Gastroesophageal sphincter (tissue), 4 donors: Measurements from ENCODE around the gene IFT88. TPM values are rescaled to one million over a fixed set of nuclear protein-coding genes. Genes with fewer than 3 reads are reported as not detected.

Experiments
- ATAC-seq: fragments of 150-250 bp; one replicate; pipeline ENCODE4 v1.9.1; 2016; ENCODE audit warnings: mild to moderate bottlenecking, moderate library complexity
- H3K27ac ChIP-seq, 4 donors: fragments of 200-600 bp; sonication (generic) in 3 of 4; 1 replicate in 3 of 4; 2 replicates in 1 of 4; pipeline ENCODE4 v1.5.1; 2016 to 2019
- H3K27me3 ChIP-seq: fragments of 200-600 bp; sonication (generic); one replicate; pipeline ENCODE4 v1.5.1; 2019
- H3K36me3 ChIP-seq, 2 donors: fragments of 200-600 bp; sonication (generic); one replicate each; pipeline ENCODE4 v1.5.1; 2019; ENCODE audit warnings: control low read depth in 1 of 2
- H3K4me1 ChIP-seq, 3 donors: fragments of 200-600 bp; sonication (generic); 1 replicate in 2 of 3; 2 replicates in 1 of 3; pipeline ENCODE4 v1.5.1; 2016 to 2019; ENCODE audit warnings: control low read depth in 2 of 3
- H3K4me3 ChIP-seq, 2 donors: fragments of 200-600 bp; sonication (generic); one replicate each; pipeline ENCODE4 v1.5.1; 2019; ENCODE audit warnings: mild to moderate bottlenecking in 1 of 2, moderate library complexity in 1 of 2
- H3K9me3 ChIP-seq, 3 donors: fragments of 200-600 bp; sonication (generic); one replicate each; pipeline ENCODE4 v1.5.1; 2017 to 2019; ENCODE audit warnings: control low read depth in 2 of 3
- EP300 ChIP-seq: sonication (generic); formaldehyde crosslinking; IDR thresholded peaks from one replicate; pipeline ENCODE4 v1.6.1; 2017; ENCODE audit warnings: antibody characterized with exemption, mild to moderate bottlenecking
- POLR2A ChIP-seq, 2 donors: fragments of 450-650 bp; IDR thresholded peaks; one replicate each; pipeline ENCODE4 v1.6.1; 2017; ENCODE audit warnings: antibody characterized with exemption in 2 of 2, mild to moderate bottlenecking in 2 of 2, moderate library complexity in 1 of 2
- POLR2AphosphoS5 ChIP-seq: sonication (generic); formaldehyde crosslinking; IDR thresholded peaks from one replicate; pipeline ENCODE4 v1.6.1; 2017; ENCODE audit warnings: antibody characterized with exemption
- WGBS, 2 donors: methylation state at CpG; one replicate each; pipeline ENCODE4 v1.1.5; 2018; ENCODE audit warnings: low coverage in 1 of 2; 5-methylcytosine and 5-hydroxymethylcytosine counted together
- total RNA-seq, 4 donors: library from RNA; depleted of rRNA; stranded (reverse); fragments of >200 nt; gene quantifications; one replicate each; pipeline ENCODE4 v1.1.0, GENCODE V29; 2016
- TF ChIP-seq, protein P1 (sequence below), 4 experiments: fragments of 200-600 bp in 2 of 4; fragments of 450-650 bp in 2 of 4; sonication (generic) in 1 of 4; IDR thresholded peaks; one replicate each; pipeline ENCODE4 v1.5.1; 2017 to 2019; ENCODE audit warnings: antibody characterized with exemption in 4 of 4, mild to moderate bottlenecking in 2 of 4, moderate library complexity in 2 of 4

The IFT88 gene
- total RNA-seq, 4 donors from 2014 or later: 9.1 to 21.2 (median 13.2) TPM

DNA sequence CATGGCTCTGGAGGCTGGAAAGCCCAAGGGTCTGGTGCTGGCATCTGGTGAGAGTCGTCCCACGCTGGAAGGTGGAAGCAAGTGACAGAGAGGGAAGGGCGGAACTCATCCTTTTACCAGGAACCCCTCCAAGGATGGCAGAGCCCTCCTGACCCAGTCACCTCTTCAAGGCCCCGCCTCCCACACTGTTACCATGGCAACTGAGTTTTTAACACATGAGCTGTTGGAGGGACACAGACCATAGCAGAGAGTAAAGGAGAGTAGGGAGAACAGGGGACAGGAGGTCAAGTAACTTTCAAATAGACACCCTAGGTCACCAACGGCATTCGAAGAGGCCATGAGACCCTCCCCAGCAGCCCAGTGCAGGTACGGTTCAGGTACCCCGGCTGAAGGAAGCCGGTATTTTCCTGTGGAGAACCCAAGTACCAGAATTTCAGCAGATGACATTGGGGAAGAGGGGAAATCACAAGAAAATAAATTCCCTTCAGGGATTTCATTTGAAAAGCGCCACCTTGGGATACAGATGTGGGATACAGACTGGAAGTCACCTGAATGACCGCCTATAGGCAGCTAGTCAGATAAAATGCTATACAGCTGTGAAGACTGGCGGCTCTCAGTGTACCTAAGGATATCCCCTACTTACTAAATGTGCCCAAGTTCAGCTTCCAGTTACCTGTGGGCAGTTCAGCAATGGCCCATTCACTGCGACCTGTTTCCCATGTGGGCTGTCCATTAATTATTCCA is 144.5 kb downstream of the IFT88 start:
- Histone ChIP-seq H3K27ac (no peak overlapping the region), H3K4me1 (peaks cover 0 to 46% (median 15%) of the 10 kb centered on the region in 3 donors), H3K36me3 (no peaks in the 10 kb centered on the region), H3K9me3 (no peaks in the 10 kb centered on the region), H3K4me3 (no peak overlapping the region), H3K27me3 (no peaks in the 10 kb centered on the region)
- TF ChIP-seq EP300 (no peak), POLR2A (IDR thresholded peaks at IDR 0.05) (no peak), POLR2AphosphoS5 (no peak)
- TF ChIP-seq, protein P1, sequence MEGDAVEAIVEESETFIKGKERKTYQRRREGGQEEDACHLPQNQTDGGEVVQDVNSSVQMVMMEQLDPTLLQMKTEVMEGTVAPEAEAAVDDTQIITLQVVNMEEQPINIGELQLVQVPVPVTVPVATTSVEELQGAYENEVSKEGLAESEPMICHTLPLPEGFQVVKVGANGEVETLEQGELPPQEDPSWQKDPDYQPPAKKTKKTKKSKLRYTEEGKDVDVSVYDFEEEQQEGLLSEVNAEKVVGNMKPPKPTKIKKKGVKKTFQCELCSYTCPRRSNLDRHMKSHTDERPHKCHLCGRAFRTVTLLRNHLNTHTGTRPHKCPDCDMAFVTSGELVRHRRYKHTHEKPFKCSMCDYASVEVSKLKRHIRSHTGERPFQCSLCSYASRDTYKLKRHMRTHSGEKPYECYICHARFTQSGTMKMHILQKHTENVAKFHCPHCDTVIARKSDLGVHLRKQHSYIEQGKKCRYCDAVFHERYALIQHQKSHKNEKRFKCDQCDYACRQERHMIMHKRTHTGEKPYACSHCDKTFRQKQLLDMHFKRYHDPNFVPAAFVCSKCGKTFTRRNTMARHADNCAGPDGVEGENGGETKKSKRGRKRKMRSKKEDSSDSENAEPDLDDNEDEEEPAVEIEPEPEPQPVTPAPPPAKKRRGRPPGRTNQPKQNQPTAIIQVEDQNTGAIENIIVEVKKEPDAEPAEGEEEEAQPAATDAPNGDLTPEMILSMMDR (IDR thresholded peaks at IDR 0.05): no peak
- ATAC-seq: no peak
- WGBS, 2 donors: 85 to 91% methylated on average over 4 to 12 of the region's 13 CpGs

DNA sequence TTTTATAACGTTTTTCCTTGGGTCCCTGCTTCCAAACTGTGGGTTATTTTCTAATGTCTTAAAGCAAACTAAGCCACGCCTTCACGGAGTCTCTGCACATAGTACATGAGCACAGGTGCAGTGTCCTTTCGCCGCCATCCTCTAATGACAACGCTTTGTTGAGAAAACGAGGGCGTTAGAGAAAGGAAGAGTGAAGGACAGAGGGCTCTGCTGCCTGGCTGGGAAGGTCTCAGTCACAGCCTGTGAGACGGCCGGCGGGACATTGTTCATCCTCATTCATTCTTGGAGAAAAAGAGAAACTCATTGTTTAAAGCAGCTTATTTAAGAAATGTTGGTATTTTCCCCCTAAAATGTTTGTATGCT is 146.0 kb downstream of the IFT88 start:
- Histone ChIP-seq H3K27ac (peak overlapping the region; percentile 15 to 81 (median 74)), H3K4me1 (peaks cover 0 to 46% (median 15%) of the 10 kb centered on the region in 3 donors), H3K36me3 (no peaks in the 10 kb centered on the region), H3K9me3 (no peaks in the 10 kb centered on the region), H3K27me3 (no peaks in the 10 kb centered on the region), H3K4me3 (peak overlapping the region; percentile 28 to 36)
- WGBS, 2 donors: 12 to 35% methylated on average over 6 to 11 of the region's 11 CpGs
- TF ChIP-seq, protein P1 (IDR thresholded peaks at IDR 0.05): no peak
- TF ChIP-seq EP300: no peak
- TF ChIP-seq POLR2A (IDR thresholded peaks at IDR 0.05): no peak
- TF ChIP-seq POLR2AphosphoS5: no peak
- no peak for ATAC-seq

GRCh38 chr13:20713751-20714150 is 146.8 kb downstream of the IFT88 start:
- no peaks in the 10 kb centered on the region for H3K27me3 ChIP-seq
- TF ChIP-seq POLR2AphosphoS5 (no peak), EP300 (no peak), POLR2A (IDR thresholded peaks at IDR 0.05) (no peak)
- TF ChIP-seq, protein P1 (IDR thresholded peaks at IDR 0.05): no peak
- ATAC-seq: no peak
- H3K9me3 ChIP-seq: no peaks in the 10 kb centered on the region
- no peak overlapping the region for H3K4me3 ChIP-seq
- 46 to 59% methylated on average over 6 to 9 of the region's 11 CpGs for WGBS, 2 donors
- peaks cover 0 to 46% (median 15%) of the 10 kb centered on the region in 3 donors for H3K4me1 ChIP-seq
- H3K27ac ChIP-seq: peak overlapping the region in 3 of 4 donors; percentile 70 to 81 (median 79)
- H3K36me3 ChIP-seq: no peaks in the 10 kb centered on the region

- TF ChIP-seq, protein P1 (IDR thresholded peaks at IDR 0.05): no peak
- TF ChIP-seq EP300 (no peak), POLR2A (IDR thresholded peaks at IDR 0.05) (no peak), POLR2AphosphoS5 (no peak)
- no peak overlapping the region for H3K4me3 ChIP-seq
- H3K27me3 ChIP-seq: no peaks in the 10 kb centered on the region
- no peaks in the 10 kb centered on the region for H3K36me3 ChIP-seq
- ATAC-seq: peak; percentile 1
- WGBS, 2 donors: 40 to 44% methylated on average over 1 to 5 of the region's 8 CpGs
- peaks cover 0 to 42% (median 15%) of the 10 kb centered on the region in 3 donors for H3K4me1 ChIP-seq
- peak overlapping the region; percentile 23 to 81 (median 74) for H3K27ac ChIP-seq
- H3K9me3 ChIP-seq: no peaks in the 10 kb centered on the region
Measured at GRCh38 chr13:20714161-20714560, 147.2 kb downstream of the IFT88 start.
